H1 (cell line): ENCODE data around the gene CACNA1C. TPM values are rescaled to one million over a fixed set of nuclear protein-coding genes. Genes with fewer than 3 reads are reported as not detected.

Experiments used
- CTCF ChIA-PET: fragments of 300-600 bp; sonication (Branson Sonifier 250); formaldehyde crosslinking; loops from one replicate; lab custom pipeline; 2021; ENCODE audit not compliant: partially characterized antibody; lab: Charles Lee
- POLR2A ChIA-PET: fragments of 300-600 bp; sonication (Branson Sonifier 250); formaldehyde crosslinking; loops from one replicate; lab custom pipeline; 2021; ENCODE audit warnings: inconsistent platforms; ENCODE audit not compliant: partially characterized antibody; lab: Charles Lee
- DNase-seq, 2 experiments: peaks; one replicate each; pipeline versions ENCODE4 v3.0.0 to v3.0.0-alpha.2; 2010 to 2022; ENCODE audit warnings: low spot score in 2 of 2, low read depth in 1 of 2, mixed read lengths in 1 of 2
- FAIRE-seq: peaks from 2 replicates; lab custom pipeline; 2011; peaks lifted over from hg19 to GRCh38; lab: Jason Lieb, UNC
- H2AFZ ChIP-seq: 2 replicates; pipeline ENCODE4 v1.8.1; 2012; ENCODE audit warnings: low read length, inconsistent platforms
- H2AK5ac ChIP-seq: 2 replicates; pipeline ENCODE4 v1.6.1; 2013; ENCODE audit warnings: low read depth, low read length
- H2BK120ac ChIP-seq: replicated peaks from 2 replicates; pipeline ENCODE3; 2013; ENCODE audit warnings: low read depth, low read length, inconsistent platforms
- H2BK12ac ChIP-seq: 2 replicates; pipeline ENCODE4 v1.6.1; 2013; ENCODE audit warnings: low read depth, low read length
- H2BK15ac ChIP-seq: 2 replicates; pipeline ENCODE4 v1.6.1; 2013; ENCODE audit warnings: low read length
- H2BK20ac ChIP-seq: 2 replicates; pipeline ENCODE4 v1.6.1; 2013; ENCODE audit warnings: low read length
- H2BK5ac ChIP-seq: 2 replicates; pipeline ENCODE4 v1.6.1; 2013; ENCODE audit warnings: low read depth, low read length
- H3K14ac ChIP-seq: 2 replicates; pipeline ENCODE4 v1.6.1; 2013; ENCODE audit warnings: inconsistent platforms; ENCODE audit not compliant: insufficient read length
- H3K18ac ChIP-seq: 2 replicates; pipeline ENCODE4 v1.6.1; 2013; ENCODE audit warnings: low read length; ENCODE audit errors: extremely low read depth
- H3K23ac ChIP-seq: 2 replicates; pipeline ENCODE4 v1.6.1; 2013; ENCODE audit warnings: inconsistent platforms; ENCODE audit not compliant: insufficient read length
- H3K23me2 ChIP-seq: 2 replicates; pipeline ENCODE4 v1.6.1; 2013; ENCODE audit warnings: low read depth, low read length
- H3K27ac ChIP-seq: 2 replicates; pipeline ENCODE4 v1.6.1; 2011; ENCODE audit warnings: low read depth, low read length, inconsistent platforms
- H3K27me3 ChIP-seq, 4 experiments: replicated peaks in 1 of 4; 1 replicate in 1 of 4; 2 replicates in 3 of 4; pipeline versions ENCODE4 v1.6.1 to v1.8.1; 2011 to 2013; ENCODE audit warnings: low read length in 3 of 4, mild to moderate bottlenecking in 3 of 4, inconsistent platforms in 2 of 4, mixed read lengths in 2 of 4, moderate library complexity in 1 of 4; ENCODE audit not compliant: control insufficient read depth in 3 of 4, insufficient read depth in 3 of 4; ENCODE audit errors: extremely low read depth in 1 of 4
- H3K36me3 ChIP-seq, 4 experiments: 2 replicates each; pipeline versions ENCODE4 v1.6.1 to v1.8.1; 2011 to 2013; ENCODE audit warnings: mild to moderate bottlenecking in 4 of 4, low read length in 3 of 4, moderate library complexity in 2 of 4, control low read depth in 1 of 4, inconsistent platforms in 1 of 4; ENCODE audit not compliant: insufficient read depth in 4 of 4, control insufficient read depth in 2 of 4
- H3K4ac ChIP-seq: replicated peaks from 2 replicates; pipeline ENCODE3; 2013; ENCODE audit warnings: low read length, low read depth, mixed read lengths, inconsistent platforms; ENCODE audit not compliant: insufficient read length
- H3K4me1 ChIP-seq, 4 experiments: replicated peaks in 1 of 4; 1 replicate in 1 of 4; 2 replicates in 3 of 4; pipeline versions ENCODE4 v1.6.1 to v1.8.1; 2011 to 2013; ENCODE audit warnings: low read length in 3 of 4, inconsistent platforms in 2 of 4, mixed read lengths in 1 of 4; ENCODE audit not compliant: insufficient read depth in 4 of 4, control insufficient read depth in 3 of 4
- H3K4me2 ChIP-seq, 2 experiments: 2 replicates each; pipeline versions ENCODE4 v1.6.1 to v1.8.1; 2011 to 2013; ENCODE audit warnings: low read depth in 2 of 2, low read length in 2 of 2, control low read depth in 1 of 2, inconsistent platforms in 1 of 2, mild to moderate bottlenecking in 1 of 2; ENCODE audit not compliant: insufficient read depth in 1 of 2
- H3K4me3 ChIP-seq, 4 experiments: fragments of 200-600, 300-600 bp in 1 of 4; sonication (generic), shearing (Covaris generic), sonication (Bioruptor Twin) in 1 of 4; 2 replicates each; pipeline versions ENCODE4 v1.5.1 to v1.8.1; 2011 to 2016; ENCODE audit warnings: low read length in 4 of 4, low read depth in 3 of 4, control low read depth in 2 of 4, inconsistent platforms in 2 of 4, mild to moderate bottlenecking in 2 of 4, mixed read lengths in 1 of 4, moderate library complexity in 1 of 4; ENCODE audit not compliant: insufficient read depth in 2 of 4; ENCODE audit errors: extremely low read depth in 1 of 4
- H3K56ac ChIP-seq: replicated peaks from 2 replicates; pipeline ENCODE3; 2013; ENCODE audit warnings: low read depth, mild to moderate bottlenecking, mixed read lengths, low read length, inconsistent platforms; ENCODE audit not compliant: insufficient read length
- H3K79me1 ChIP-seq: 2 replicates; pipeline ENCODE4 v1.6.1; 2013; ENCODE audit warnings: low read depth, low read length, control low read depth
- H3K79me2 ChIP-seq, 2 experiments: 2 replicates each; pipeline versions ENCODE4 v1.6.1 to v1.8.1; 2012 to 2013; ENCODE audit warnings: low read length in 2 of 2, mild to moderate bottlenecking in 2 of 2, inconsistent platforms in 1 of 2; ENCODE audit not compliant: insufficient read depth in 2 of 2, control insufficient read depth in 1 of 2
- H3K9ac ChIP-seq, 4 experiments: replicated peaks in 1 of 4; 1 replicate in 1 of 4; 2 replicates in 3 of 4; pipeline versions ENCODE4 v1.6.1 to v1.8.1; 2011 to 2013; ENCODE audit warnings: low read depth in 3 of 4, low read length in 3 of 4, control low read depth in 2 of 4, mild to moderate bottlenecking in 2 of 4, moderate library complexity in 2 of 4, inconsistent platforms in 1 of 4; ENCODE audit errors: extremely low read depth in 1 of 4
- H3K9me3 ChIP-seq, 2 experiments: 2 replicates each; pipeline versions ENCODE4 v1.6.1 to v1.8.1; 2012 to 2013; ENCODE audit warnings: mild to moderate bottlenecking in 2 of 2, moderate library complexity in 2 of 2, control low read depth in 1 of 2, inconsistent platforms in 1 of 2, low read depth in 1 of 2, low read length in 1 of 2, mixed read lengths in 1 of 2; ENCODE audit not compliant: insufficient read depth in 2 of 2
- H4K20me1 ChIP-seq, 2 experiments: replicated peaks in 1 of 2; 2 replicates each; pipeline versions ENCODE3 to v1.8.1; 2011 to 2013; ENCODE audit warnings: inconsistent platforms in 2 of 2, low read length in 2 of 2, mild to moderate bottlenecking in 1 of 2; ENCODE audit not compliant: insufficient read depth in 2 of 2, control insufficient read depth in 1 of 2
- H4K5ac ChIP-seq: 2 replicates; pipeline ENCODE4 v1.6.1; 2013; ENCODE audit warnings: low read length, low read depth, mixed read lengths, inconsistent platforms; ENCODE audit not compliant: insufficient read length
- H4K8ac ChIP-seq: 2 replicates; pipeline ENCODE4 v1.8.0; 2013; ENCODE audit warnings: mild to moderate bottlenecking, moderate library complexity, low read length, inconsistent platforms; ENCODE audit not compliant: insufficient read depth; ENCODE audit errors: extremely low read depth
- H4K91ac ChIP-seq: replicated peaks from 2 replicates; pipeline ENCODE3; 2013; ENCODE audit warnings: low read length, mixed read lengths, inconsistent platforms; ENCODE audit not compliant: insufficient read length
- SP4 ChIP-seq: IDR thresholded peaks from 2 replicates; pipeline ENCODE4 v1.6.1; 2012; ENCODE audit warnings: low read length, inconsistent platforms
- WGBS, 2 experiments: shearing (Covaris generic) in 1 of 2; methylation state at CpG; one replicate each; pipeline versions ENCODE4 v1.1.6 to v1.1.7; 2013 to 2015; ENCODE audit warnings: low lambda C conversion rate in 2 of 2, mixed read lengths in 2 of 2, inconsistent platforms in 1 of 2, low coverage in 1 of 2, missing lambda C conversion rate in 1 of 2; ENCODE audit not compliant: insufficient replicate concordance in 2 of 2, insufficient coverage in 1 of 2, insufficient read length in 1 of 2; ENCODE audit errors: extremely low coverage in 1 of 2, missing lambda C conversion rate in 1 of 2; 5-methylcytosine and 5-hydroxymethylcytosine counted together
- polyA plus RNA-seq, 7 experiments: library from polyadenylated mRNA; depleted of rRNA in 3 of 7; stranded (reverse) in 5 of 7; unstranded in 2 of 7; fragments of >200 nt in 5 of 7; fragments of 200-250 nt in 2 of 7; gene quantifications; 1 replicate in 5 of 7; 2 replicates in 1 of 7; 4 replicates in 1 of 7; pipeline versions ENCODE4 v1.2.1 to v1.2.3, GENCODE V29; 2011 to 2013; ENCODE audit warnings: missing spikeins in 2 of 7, mixed read lengths in 2 of 7
- total RNA-seq: library from RNA; stranded (reverse); fragmentation: NEBNext Ultra II Directional; extraction: Animal tissue kit (Norgen Biotek cat#: 25700); gene quantifications from 2 replicates; pipeline ENCODE4 v1.2.1, GENCODE V29; 2021
- TF ChIP-seq, protein P1 (sequence below): IDR thresholded peaks from 2 replicates; pipeline ENCODE4 v1.6.1; 2012; ENCODE audit warnings: inconsistent platforms
- TF ChIP-seq, protein P2 (sequence below), 3 experiments: IDR thresholded peaks; 1 replicate in 2 of 3; 2 replicates in 1 of 3; pipeline versions ENCODE4 v1.5.1 to v1.6.1; 2011; ENCODE audit warnings: low read length in 3 of 3, mild to moderate bottlenecking in 3 of 3, inconsistent platforms in 2 of 3, low read depth in 1 of 3, moderate library complexity in 1 of 3; ENCODE audit not compliant: insufficient read depth in 1 of 3; ENCODE audit errors: control extremely low read depth in 1 of 3

CACNA1C gene
- total and polyA plus RNA-seq, 2 of the 8 experiments (the other 6 are each of a cell fraction or from before 2014, with no cell fraction given) = 1.3 TPM

DNA sequence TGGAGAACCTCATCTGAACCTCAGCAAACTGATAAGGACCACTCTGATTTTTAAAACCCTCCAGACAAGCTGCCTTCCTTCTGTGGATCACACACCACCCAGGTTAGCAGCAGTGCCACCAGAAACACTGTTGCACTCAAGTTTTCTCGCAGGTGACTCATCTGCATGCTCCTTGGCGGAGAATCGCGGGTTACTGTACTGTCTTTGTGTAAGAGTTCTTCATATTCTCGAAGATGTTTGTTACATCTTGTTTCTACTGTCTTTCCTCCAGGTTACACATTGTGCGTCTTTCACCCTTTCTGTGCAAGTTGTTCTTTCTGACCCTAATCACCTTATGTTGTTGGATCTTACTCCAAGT is 331.2 kb downstream of the CACNA1C start:
- Histone ChIP-seq H4K91ac (no peak overlapping the region), H2BK20ac (no peak overlapping the region), H3K18ac (no peak overlapping the region), H4K8ac (no peak overlapping the region), H3K79me2 (no peaks in the 10 kb centered on the region), H3K23me2 (no peaks in the 10 kb centered on the region), H3K23ac (no peak overlapping the region), H3K9ac (no peak overlapping the region), H3K14ac (no peak overlapping the region), H3K4me3 (no peak overlapping the region), H2BK15ac (no peak overlapping the region), H3K27ac (no peak overlapping the region), H2AFZ (no peak overlapping the region), H2BK5ac (no peak overlapping the region), H4K5ac (no peak overlapping the region), H4K20me1 (no peaks in the 10 kb centered on the region), H2BK120ac (no peak overlapping the region), H3K4me2 (no peak overlapping the region), H2BK12ac (no peak overlapping the region), H3K4ac (no peak overlapping the region), H3K27me3 (no peaks in the 10 kb centered on the region), H3K79me1 (no peaks in the 10 kb centered on the region), H3K36me3 (no peaks in the 10 kb centered on the region), H2AK5ac (no peak overlapping the region), H3K9me3 (no peaks in the 10 kb centered on the region), H3K56ac (no peak overlapping the region), H3K4me1 (peaks cover 0 to 4% (median 0%) of the 10 kb centered on the region in 4 experiments; a peak in 1 of 7 replicates)
- FAIRE-seq = no peak
- CTCF ChIA-PET = interaction anchor here (1.0 to 6.0 kb wide), 4 partner anchors 11 to 234 kb away, joined by 3 to 77 read pairs (median 4); no protein-coding TSS in a partner anchor
- TF ChIP-seq, protein P1, sequence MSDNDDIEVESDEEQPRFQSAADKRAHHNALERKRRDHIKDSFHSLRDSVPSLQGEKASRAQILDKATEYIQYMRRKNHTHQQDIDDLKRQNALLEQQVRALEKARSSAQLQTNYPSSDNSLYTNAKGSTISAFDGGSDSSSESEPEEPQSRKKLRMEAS = no peak
- no peak for TF ChIP-seq SP4
- TF ChIP-seq, protein P2, sequence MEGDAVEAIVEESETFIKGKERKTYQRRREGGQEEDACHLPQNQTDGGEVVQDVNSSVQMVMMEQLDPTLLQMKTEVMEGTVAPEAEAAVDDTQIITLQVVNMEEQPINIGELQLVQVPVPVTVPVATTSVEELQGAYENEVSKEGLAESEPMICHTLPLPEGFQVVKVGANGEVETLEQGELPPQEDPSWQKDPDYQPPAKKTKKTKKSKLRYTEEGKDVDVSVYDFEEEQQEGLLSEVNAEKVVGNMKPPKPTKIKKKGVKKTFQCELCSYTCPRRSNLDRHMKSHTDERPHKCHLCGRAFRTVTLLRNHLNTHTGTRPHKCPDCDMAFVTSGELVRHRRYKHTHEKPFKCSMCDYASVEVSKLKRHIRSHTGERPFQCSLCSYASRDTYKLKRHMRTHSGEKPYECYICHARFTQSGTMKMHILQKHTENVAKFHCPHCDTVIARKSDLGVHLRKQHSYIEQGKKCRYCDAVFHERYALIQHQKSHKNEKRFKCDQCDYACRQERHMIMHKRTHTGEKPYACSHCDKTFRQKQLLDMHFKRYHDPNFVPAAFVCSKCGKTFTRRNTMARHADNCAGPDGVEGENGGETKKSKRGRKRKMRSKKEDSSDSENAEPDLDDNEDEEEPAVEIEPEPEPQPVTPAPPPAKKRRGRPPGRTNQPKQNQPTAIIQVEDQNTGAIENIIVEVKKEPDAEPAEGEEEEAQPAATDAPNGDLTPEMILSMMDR (IDR thresholded peaks at IDR 0.05; ENCODE audit: control extremely low read depth in 1 of 3, insufficient read depth in 1 of 3, low read depth in 1 of 3, low read length in 3 of 3) = no peak
- no peak for DNase-seq
- POLR2A ChIA-PET = no interaction called here
- WGBS, 2 experiments = 94% methylated on average over 6 of the region's 6 CpGs; no CpG with 5 or more reads in 1 of the 2 experiments
